ENCODE results near the gene HBD.
A peak's percentile ranks its signal among the peaks of the same experiment; 100 is the strongest.
"Not testable (repeated sequence)": the region's sequence is repeated elsewhere in the genome, so short reads cannot be mapped to it uniquely, and the experiment has no call there.

HBD gene

GRCh38 chr11:5234381-5234834, at the start of gene HBD:
HBD (minus strand) TSS chr11:5234483; CDS start chr11:5234433, 50 bp downstream.
- DNase-seq: peak; percentile 18

DNA sequence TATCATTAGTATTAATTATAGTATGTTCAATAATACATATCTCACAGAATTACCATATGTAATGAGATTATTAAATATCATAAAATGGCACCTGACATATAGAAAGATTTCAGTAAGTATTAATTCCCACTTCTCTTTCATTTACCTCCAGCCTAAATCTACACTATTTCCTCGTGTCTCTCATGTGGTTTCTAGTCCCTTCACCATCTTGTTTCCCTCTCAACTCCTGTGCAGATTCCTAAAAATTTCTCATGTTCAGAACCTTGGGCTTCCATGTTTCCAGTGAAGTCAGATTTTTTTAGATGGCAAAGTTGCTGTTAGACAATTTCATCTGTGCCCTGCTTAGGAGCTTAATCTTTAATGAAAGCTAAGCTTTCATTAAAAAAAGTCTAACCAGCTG, 49.6 kb upstream of the HBD start:
- DNase-seq: no peak

DNA sequence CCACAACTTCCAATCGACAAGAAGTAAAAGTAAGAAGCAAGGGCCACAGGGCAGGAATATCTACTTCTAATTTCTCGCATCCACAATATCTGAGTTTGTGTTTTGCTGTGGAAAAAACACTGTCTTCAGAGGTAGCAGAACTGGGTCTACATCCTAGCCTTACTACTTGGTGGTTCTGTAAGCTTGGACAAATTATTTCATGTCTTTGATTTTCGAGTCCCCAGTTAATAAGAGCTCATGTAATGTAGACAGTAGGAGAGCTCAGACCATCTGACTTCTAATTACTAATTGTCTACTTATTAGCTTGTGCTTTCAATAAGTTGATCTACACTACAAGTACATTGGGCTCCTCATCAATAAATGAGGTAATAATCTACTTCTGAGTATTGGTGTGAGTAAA, 48.8 kb upstream of the HBD start:
- no peak for DNase-seq

- no peak for DNase-seq
These were observed 48.3 kb upstream of the HBD start for GRCh38 chr11:5282628-5283027.

- DNase-seq: no peak
These were observed 47.3 kb upstream of the HBD start for GRCh38 chr11:5281596-5281995.

DNA sequence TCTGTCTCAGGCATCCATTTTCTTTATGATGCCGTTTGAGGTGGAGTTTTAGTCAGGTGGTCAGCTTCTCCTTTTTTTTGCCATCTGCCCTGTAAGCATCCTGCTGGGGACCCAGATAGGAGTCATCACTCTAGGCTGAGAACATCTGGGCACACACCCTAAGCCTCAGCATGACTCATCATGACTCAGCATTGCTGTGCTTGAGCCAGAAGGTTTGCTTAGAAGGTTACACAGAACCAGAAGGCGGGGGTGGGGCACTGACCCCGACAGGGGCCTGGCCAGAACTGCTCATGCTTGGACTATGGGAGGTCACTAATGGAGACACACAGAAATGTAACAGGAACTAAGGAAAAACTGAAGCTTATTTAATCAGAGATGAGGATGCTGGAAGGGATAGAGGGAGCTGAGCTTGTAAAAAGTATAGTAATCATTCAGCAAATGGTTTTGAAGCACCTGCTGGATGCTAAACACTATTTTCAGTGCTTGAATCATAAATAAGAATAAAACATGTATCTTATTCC, 46.4 kb upstream of the HBD start:
- DNase-seq: peak; percentile 100

DNA sequence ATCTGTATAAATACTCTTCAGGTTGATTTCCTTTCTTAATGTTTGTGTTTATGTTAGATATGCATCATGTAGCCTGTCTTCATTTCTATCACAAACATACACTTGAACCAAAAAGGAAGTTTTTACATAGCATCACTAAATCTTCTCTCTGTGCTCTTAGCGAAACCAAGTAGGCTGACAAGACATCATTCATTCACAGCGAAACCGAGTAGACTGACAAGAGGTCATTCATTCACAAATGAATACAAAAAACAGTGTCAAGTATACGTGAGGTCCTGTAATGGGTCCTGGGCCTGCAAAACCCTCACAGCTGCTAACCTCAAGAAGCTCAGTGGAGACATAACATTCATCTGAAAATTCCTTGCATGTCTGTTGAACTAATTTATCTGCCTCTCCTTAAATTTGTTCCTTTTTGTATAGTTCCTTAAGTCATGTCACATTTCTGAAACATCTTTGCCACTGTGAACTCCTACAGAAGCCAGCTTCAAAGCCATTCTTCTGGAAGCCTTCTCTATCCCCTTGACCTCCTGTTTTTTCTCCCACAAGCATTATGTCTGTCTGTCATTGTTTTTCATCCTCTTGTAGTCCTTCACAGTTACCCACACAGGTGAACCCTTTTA, 45.3 kb upstream of the HBD start:
- no peak for DNase-seq

DNA sequence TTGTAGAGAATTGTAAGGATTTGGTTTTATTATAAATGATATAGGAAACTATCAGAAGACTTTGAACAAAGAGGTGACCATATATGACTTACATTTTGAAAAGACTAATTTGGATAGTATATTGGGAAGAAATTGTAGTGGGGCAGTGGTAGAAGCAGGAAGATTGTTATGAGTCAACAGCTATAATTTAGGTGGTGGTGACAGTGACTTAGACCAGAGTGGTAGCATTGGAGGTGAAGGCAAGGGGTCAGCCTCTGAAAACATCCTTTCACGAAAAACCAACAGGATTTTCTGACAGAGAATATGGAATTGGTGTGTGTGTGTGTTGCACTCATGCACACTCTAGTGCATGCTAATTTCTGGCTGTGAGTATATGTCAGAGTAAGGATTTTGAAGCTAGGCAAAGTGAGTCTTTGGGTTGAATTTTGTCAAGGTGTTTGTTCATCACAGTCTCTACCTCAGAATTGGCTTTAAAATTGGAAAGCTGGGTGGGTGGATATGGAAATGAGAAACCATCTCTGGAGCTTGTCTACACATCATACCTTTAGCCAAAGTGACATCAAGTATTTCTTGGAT, 43.6 kb upstream of the HBD start:
- no peak for DNase-seq

GRCh38 chr11:5276697-5277096, 42.4 kb upstream of the HBD start:
- no peak for DNase-seq

- no peak for DNase-seq
These were observed 41.3 kb upstream of the HBD start for GRCh38 chr11:5275369-5276110.

- DNase-seq: peak; percentile 34
These were observed 40.1 kb upstream of the HBD start for GRCh38 chr11:5274395-5274794.

- no peak for DNase-seq
These were observed 38.2 kb upstream of the HBD start for GRCh38 chr11:5272395-5273017.

- DNase-seq: no peak
These were observed 35.4 kb upstream of the HBD start, which contains the start of gene HBE1 for GRCh38 chr11:5269715-5270147. HBE1 (minus strand) TSS chr11:5269945; CDS start chr11:5269890, 55 bp downstream.

- DNase-seq: no peak
These were observed 32.8 kb upstream of the HBD start for GRCh38 chr11:5267033-5267563.

DNA sequence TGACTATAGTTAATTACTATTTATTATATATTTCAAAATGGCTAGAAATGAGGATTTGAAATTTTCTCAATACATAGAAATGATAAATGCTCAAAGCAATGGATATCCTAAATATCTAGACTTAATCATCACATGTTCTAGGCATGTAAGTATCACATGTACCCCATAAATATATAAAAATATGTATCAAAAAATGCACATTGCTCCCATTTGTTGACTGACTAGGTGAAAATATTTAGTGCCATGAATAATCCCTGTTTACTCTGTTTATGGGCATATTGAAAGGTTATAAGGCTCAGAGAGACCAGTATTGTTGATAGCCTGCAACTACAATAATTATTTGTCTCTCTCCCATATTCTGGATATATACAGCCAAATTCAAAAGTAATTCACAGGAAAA, 32.3 kb upstream of the HBD start:
- DNase-seq: no peak

- DNase-seq: no peak
These were observed 31.5 kb upstream of the HBD start for GRCh38 chr11:5265832-5266231.

DNA sequence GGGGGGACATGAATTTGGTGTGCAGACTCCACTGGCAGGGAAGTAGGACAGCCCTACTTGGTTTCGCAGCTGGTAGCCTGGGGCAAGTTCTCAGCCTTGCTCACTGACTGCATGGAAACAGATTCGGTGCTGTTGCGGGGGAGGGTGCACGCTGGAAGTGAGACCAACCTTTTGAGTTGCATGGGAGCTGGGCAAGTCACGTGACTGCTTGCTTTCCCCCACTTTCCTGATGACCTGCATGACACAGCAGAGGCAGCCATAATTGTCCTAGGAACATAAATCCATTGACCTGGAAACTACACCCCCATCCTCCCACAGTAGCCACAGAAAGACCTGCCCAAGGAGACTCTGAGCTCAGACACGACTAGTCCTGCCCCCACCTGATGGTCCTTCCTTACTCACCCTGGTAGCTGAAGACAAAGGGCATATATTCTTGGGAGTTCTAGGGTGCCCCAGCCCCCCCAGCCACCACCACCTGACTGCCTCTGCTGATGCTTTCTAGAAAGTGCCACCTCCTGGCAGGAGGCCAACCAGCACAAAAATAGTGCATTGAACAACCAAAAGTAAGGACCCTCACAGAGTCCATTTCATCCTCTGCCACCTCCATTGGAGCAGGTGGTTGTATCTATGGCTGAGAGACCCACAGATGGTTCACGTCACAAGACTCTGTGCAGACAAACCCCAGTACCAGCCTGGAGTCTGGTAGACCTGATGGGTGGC, 24.4 kb upstream of the HBD start:
- DNase-seq: peak; percentile 9

DNA sequence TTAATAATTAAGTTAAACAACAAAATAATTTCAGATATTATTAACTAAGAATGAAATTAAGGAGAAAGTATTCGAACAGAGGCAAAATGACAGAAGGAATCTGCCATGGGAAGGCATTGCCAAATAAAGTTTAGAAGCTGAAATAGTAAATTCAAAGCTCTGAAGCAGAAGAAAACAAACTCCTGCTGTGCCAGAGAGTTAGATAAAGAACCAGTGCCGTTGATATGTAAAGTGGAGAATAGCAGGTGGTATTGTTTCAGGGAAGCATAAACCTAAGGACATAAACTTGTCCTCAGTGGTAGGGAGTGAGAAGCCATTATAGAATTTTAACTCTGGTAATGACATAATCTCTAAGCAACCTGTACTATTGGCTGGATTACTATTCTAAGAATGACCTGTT, 23.0 kb upstream of the HBD start:
- no peak for DNase-seq

GRCh38 chr11:5254646-5255413, 20.5 kb upstream of the HBD start, which contains the start of gene HBG2:
HBG2 (minus strand) TSS chr11:5254781; CDS start chr11:5254728, 53 bp downstream.
- DNase-seq: not testable (repeated sequence)

GRCh38 chr11:5254023-5254422, 19.7 kb upstream of the HBD start:
- DNase-seq: not testable (repeated sequence)

- not testable (repeated sequence) for DNase-seq
These were observed 19.2 kb upstream of the HBD start for GRCh38 chr11:5253440-5253839.

GRCh38 chr11:5252919-5253265, 18.6 kb upstream of the HBD start:
- DNase-seq: no peak
